Measurements from ENCODE around the gene ZNF285.
"Not testable (repeated sequence)": the region's sequence is repeated elsewhere in the genome, so short reads cannot be mapped to it uniquely, and the experiment has no call there.

Gene ZNF285

GRCh38 chr19:44401139-44402115, at the start of gene ZNF285:
TSS of gene ZNF285 (minus strand) at chr19:44401608. CDS start at chr19:44397213, 4,395 bp downstream.
- DNase-seq = peak; percentile 74

GRCh38 chr19:44447916-44448674, 46.7 kb upstream of the ZNF285 start, which contains the start of gene ZNF229:
TSS of gene ZNF229 (minus strand) at chr19:44448472. CDS start at chr19:44442847, 5,625 bp downstream.
- peak; percentile 66 for DNase-seq

- no peak for DNase-seq
Measured at GRCh38 chr19:44438441-44438840, 37.0 kb upstream of the ZNF285 start.

- no peak for DNase-seq
Measured at GRCh38 chr19:44435441-44435840, 34.0 kb upstream of the ZNF285 start.

- DNase-seq = no peak
Measured at GRCh38 chr19:44430956-44431355, 29.5 kb upstream of the ZNF285 start.

GRCh38 chr19:44415553-44415952, 14.1 kb upstream of the ZNF285 start:
- DNase-seq = not testable (repeated sequence)

- not testable (repeated sequence) for DNase-seq
Measured at GRCh38 chr19:44389268-44389667, 12.1 kb downstream of the ZNF285 start.

- DNase-seq = no peak
Measured at GRCh38 chr19:44374789-44375188, 26.6 kb downstream of the ZNF285 start.

GRCh38 chr19:44371815-44372480, 29.5 kb downstream of the ZNF285 start:
- DNase-seq = no peak

GRCh38 chr19:44367024-44367423, 34.4 kb downstream of the ZNF285 start:
- no peak for DNase-seq

GRCh38 chr19:44356383-44357111, 44.9 kb downstream of the ZNF285 start, which contains the start of gene ZNF112:
TSS of gene ZNF112 (minus strand) at chr19:44356680. CDS start at chr19:44340539, 16,141 bp downstream.
- peak; percentile 1 for DNase-seq

- no peak for DNase-seq
Measured at GRCh38 chr19:44346556-44346955, 54.9 kb downstream of the ZNF285 start.

GRCh38 chr19:44345959-44346358, 55.4 kb downstream of the ZNF285 start:
- DNase-seq = no peak

- no peak for DNase-seq
Measured at GRCh38 chr19:44344255-44344654, 57.2 kb downstream of the ZNF285 start.

- no peak for DNase-seq
Measured at GRCh38 chr19:44341794-44342193, 59.6 kb downstream of the ZNF285 start.

- DNase-seq = not testable (repeated sequence)
Measured at GRCh38 chr19:44334639-44335038, 66.8 kb downstream of the ZNF285 start.

Measured in activated CD4-positive, alpha-beta T cell treated with anti-CD3 and anti-CD28 coated beads, Interleukin-2, amount 50 U/mL, for 16 hours (primary cell).